ENCODE data around the gene SLC22A14.

The SLC22A14 gene

GRCh38 chr3:38361496-38361895, 79.4 kb downstream of the SLC22A14 start:
- no peak for DNase-seq
- intact Hi-C loops (cut with DNase I): no loop called here

GRCh38 chr3:38362825-38363224, 80.7 kb downstream of the SLC22A14 start:
- intact Hi-C loops (cut with DNase I): no loop called here
- DNase-seq: no peak

DNA sequence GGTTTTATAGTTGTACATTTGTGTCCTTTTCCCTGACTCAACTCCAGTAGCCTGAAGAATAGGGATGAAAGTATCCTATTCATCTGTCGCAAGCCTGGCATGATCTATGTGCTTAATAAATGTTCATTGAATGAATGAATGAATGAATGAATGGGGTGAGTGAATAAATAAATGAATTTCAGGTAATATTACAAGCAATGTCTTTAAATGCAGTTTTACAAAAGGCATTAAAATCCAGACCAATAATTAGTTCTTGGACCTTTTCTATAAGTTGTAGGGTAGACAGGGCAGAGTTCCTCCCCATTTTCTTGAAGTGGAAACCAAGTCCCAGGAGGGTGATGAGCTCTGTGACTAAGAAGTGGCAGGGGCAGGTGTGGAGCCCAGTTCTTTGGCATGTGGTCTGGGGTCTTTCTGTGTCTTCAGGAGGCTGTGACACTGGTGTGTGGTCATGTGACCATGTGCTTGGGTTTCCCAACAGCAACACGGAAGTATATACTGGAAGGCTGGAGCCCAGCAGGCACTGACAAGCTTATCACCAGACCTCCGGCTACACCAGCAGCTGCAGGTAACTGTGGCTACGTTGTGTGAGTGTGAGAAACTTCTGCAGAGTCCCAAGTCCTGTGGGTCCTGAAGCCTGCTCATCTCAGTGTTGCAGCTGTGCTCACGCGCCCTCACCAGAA, 82.8 kb downstream of the SLC22A14 start:
- no peak for DNase-seq
- intact Hi-C loops (cut with DNase I): no loop called here

DNA sequence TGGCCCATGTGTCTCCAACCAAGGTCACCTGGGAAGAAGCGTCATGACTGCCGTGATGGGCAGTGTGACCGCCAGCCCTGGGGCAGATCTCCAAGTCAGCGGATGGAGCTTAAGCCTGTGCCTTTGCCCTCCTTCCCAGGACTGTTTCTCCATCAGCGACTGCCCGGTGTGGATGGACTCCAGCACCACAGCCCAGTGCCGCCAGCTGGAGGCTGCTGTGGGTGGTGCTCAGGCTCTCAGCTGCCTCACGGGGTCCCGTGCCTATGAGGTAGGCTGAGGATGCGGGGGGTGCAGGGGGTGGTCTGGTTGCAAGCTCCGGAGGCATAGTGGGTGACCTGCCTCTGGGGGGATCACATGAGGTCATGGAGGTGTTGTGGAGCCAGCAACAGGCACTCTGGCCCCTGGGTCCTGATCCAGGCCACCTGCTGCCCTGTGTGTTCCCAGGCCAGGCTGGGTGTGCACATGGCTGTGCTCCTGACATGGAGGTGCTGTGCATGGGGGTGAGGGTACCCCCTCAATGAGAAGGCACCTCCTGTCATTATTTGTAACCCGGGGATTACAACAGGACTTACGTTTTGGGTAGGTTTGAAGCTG, 83.5 kb downstream of the SLC22A14 start:
- DNase-seq: no peak
- intact Hi-C loops (cut with DNase I): no loop called here

- no peak for DNase-seq
- intact Hi-C loops (cut with DNase I): no loop called here
Observed at GRCh38 chr3:38366082-38366481, 84.0 kb downstream of the SLC22A14 start.

DNA sequence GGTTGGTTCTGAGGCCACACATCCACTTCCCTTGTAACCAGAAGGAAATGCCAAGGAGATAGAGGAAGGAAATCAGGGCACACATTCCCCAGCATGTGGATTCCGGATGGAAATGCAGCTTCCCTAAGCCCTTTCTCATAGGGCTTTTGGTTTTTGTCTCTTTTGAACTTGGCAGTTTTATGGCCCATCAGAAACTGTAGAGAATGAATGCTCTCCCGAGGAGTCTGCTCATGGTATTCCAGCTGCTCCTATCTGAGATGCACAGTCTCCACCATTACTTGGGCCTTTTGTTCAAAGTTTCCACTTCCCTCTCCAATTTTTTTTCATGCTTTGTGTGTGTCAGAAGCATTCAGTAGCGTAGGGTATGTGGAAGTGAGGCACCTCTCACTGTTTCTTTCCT, 85.7 kb downstream of the SLC22A14 start:
- no peak for DNase-seq
- intact Hi-C loops (cut with DNase I): no loop called here

All from head of caudate nucleus (tissue), 42 donors.